OCI-LY7 (cell line): Measurements from ENCODE around the gene PTAFR. TPM values are rescaled to one million over a fixed set of nuclear protein-coding genes. Genes with fewer than 3 reads are reported as not detected.

Source experiments
- BruUV-seq: library from RNA; stranded (reverse); fragments of 400-500 nt; replicated peaks from 2 replicates; lab custom pipeline; 2021; lab: Mats Ljungman, UMichigan
- CTCF ChIA-PET: fragments of 300-600 bp; sonication (Branson Sonifier 250); formaldehyde crosslinking; loops from one replicate; lab custom pipeline; 2022; ENCODE audit warnings: antibody characterized with exemption; ENCODE audit not compliant: unreplicated experiment; lab: Charles Lee
- POLR2A ChIA-PET: fragments of 300-600 bp; sonication (Branson Sonifier 250); formaldehyde crosslinking; loops from one replicate; lab custom pipeline; 2022; ENCODE audit warnings: antibody characterized with exemption; lab: Charles Lee
- DNase-seq: peaks from one replicate; pipeline ENCODE4 v3.0.0-alpha.2; 2015; ENCODE audit warnings: low spot score
- H2AFZ ChIP-seq: fragments of 200-600 bp; sonication (generic), shearing (Covaris generic); 2 replicates; pipeline ENCODE4 v1.6.1; 2014; ENCODE audit warnings: mild to moderate bottlenecking, antibody characterized with exemption, low read length, moderate library complexity
- H3K27ac ChIP-seq: fragments of 200-600 bp; sonication (generic); 2 replicates; pipeline ENCODE4 v1.5.1; 2014; ENCODE audit warnings: mixed run types, low read depth, mild to moderate bottlenecking, moderate library complexity, low read length, inconsistent platforms; ENCODE audit not compliant: poor library complexity, severe bottlenecking
- H3K36me3 ChIP-seq: fragments of 200-600 bp; sonication (generic); 2 replicates; pipeline ENCODE4 v1.6.1; 2014; ENCODE audit warnings: mild to moderate bottlenecking, antibody characterized with exemption, low read length, moderate library complexity, mixed read lengths; ENCODE audit not compliant: insufficient read depth
- H3K4me1 ChIP-seq: fragments of 200-600 bp; sonication (generic); 2 replicates; pipeline ENCODE4 v1.5.1; 2014; ENCODE audit warnings: mild to moderate bottlenecking, low read length; ENCODE audit not compliant: insufficient read depth, poor library complexity, severe bottlenecking
- H3K4me2 ChIP-seq: fragments of 200-600 bp; sonication (generic); 2 replicates; pipeline ENCODE4 v1.6.1; 2014; ENCODE audit warnings: mild to moderate bottlenecking, low read length
- H3K4me3 ChIP-seq: fragments of 200-600 bp; sonication (generic); 2 replicates; pipeline ENCODE4 v1.5.1; 2014; ENCODE audit warnings: mild to moderate bottlenecking, low read depth, low read length; ENCODE audit not compliant: poor library complexity, severe bottlenecking
- H3K79me2 ChIP-seq: fragments of 200-600 bp; sonication (generic); 2 replicates; pipeline ENCODE4 v1.6.1; 2016; ENCODE audit warnings: low read depth, mild to moderate bottlenecking, low read length, moderate library complexity, mixed read lengths; ENCODE audit not compliant: insufficient read depth
- H3K9me2 ChIP-seq: fragments of 200-600 bp; sonication (generic); 2 replicates; pipeline ENCODE4 v1.6.1; 2016; ENCODE audit warnings: mild to moderate bottlenecking, low read length, mixed read lengths; ENCODE audit not compliant: insufficient read depth
- H3K9me3 ChIP-seq: fragments of 200-600 bp; sonication (generic); 2 replicates; pipeline ENCODE4 v1.6.1; 2014; ENCODE audit warnings: mild to moderate bottlenecking, mixed run types, low read length, mixed read lengths
- H4K20me1 ChIP-seq: fragments of 200-600 bp; sonication (generic); 2 replicates; pipeline ENCODE4 v1.6.1; 2014; ENCODE audit warnings: mild to moderate bottlenecking, antibody characterized with exemption, low read length, moderate library complexity, mixed read lengths; ENCODE audit not compliant: insufficient read depth
- EZH2phosphoT487 ChIP-seq: fragments of 200-600 bp; sonication (generic); IDR thresholded peaks from 2 replicates; pipeline ENCODE4 v1.6.1; 2018; ENCODE audit warnings: low read depth, borderline replicate concordance, mild to moderate bottlenecking, mixed run types, antibody characterized with exemption, low read length, moderate library complexity, mixed read lengths
- intact Hi-C: fragments of 100-400 bp; cut with micrococcal nuclease; formaldehyde crosslinking; loops from one replicate; pipeline ENCODE4 v1.10.0; 2022; ENCODE audit not compliant: unreplicated experiment
- total RNA-seq, 2 experiments: library from RNA; depleted of rRNA in 1 of 2; stranded (reverse); fragments of >200 nt in 1 of 2; shearing (Covaris generic) in 1 of 2; gene quantifications; 2 replicates each; pipeline ENCODE4 v1.2.3, GENCODE V29; 2014 to 2022
- TF ChIP-seq, protein P1 (sequence below): fragments of 200-600 bp; sonication (generic); conservative IDR thresholded peaks from 2 replicates; pipeline ENCODE4 v1.5.1; 2014; ENCODE audit warnings: mild to moderate bottlenecking, antibody characterized with exemption, low read length, moderate library complexity, mixed read lengths

The PTAFR gene
- total RNA-seq, 2 experiments from 2014 or later = 8.0 to 32.8 TPM

GRCh38 chr1:28180306-28181305, 4.1 kb upstream of the PTAFR start:
- Histone ChIP-seq H3K36me3 (no peaks in the 10 kb centered on the region), H3K4me2 (peak overlapping the region; percentile 51), H3K4me1 (peaks cover 60% of the 10 kb centered on the region), H2AFZ (peak overlapping the region; percentile 36; the same call in 1 of the 2 replicates), H3K27ac (no peak overlapping the region), H3K9me3 (no peaks in the 10 kb centered on the region), H3K4me3 (no peak overlapping the region), H4K20me1 (no peaks in the 10 kb centered on the region), H3K79me2 (peaks cover 15% of the 10 kb centered on the region; the same call in 1 of the 2 replicates), H3K9me2 (no peaks in the 10 kb centered on the region)
- CTCF ChIA-PET = no interaction called here
- intact Hi-C loops = no loop called here
- TF ChIP-seq, protein P1, sequence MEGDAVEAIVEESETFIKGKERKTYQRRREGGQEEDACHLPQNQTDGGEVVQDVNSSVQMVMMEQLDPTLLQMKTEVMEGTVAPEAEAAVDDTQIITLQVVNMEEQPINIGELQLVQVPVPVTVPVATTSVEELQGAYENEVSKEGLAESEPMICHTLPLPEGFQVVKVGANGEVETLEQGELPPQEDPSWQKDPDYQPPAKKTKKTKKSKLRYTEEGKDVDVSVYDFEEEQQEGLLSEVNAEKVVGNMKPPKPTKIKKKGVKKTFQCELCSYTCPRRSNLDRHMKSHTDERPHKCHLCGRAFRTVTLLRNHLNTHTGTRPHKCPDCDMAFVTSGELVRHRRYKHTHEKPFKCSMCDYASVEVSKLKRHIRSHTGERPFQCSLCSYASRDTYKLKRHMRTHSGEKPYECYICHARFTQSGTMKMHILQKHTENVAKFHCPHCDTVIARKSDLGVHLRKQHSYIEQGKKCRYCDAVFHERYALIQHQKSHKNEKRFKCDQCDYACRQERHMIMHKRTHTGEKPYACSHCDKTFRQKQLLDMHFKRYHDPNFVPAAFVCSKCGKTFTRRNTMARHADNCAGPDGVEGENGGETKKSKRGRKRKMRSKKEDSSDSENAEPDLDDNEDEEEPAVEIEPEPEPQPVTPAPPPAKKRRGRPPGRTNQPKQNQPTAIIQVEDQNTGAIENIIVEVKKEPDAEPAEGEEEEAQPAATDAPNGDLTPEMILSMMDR = no peak
- no peak for TF ChIP-seq EZH2phosphoT487
- DNase-seq = no peak
- POLR2A ChIA-PET = no interaction called here
- BruUV-seq = no TSS peak

GRCh38 chr1:28178690-28179485, 2.4 kb upstream of the PTAFR start:
- no peaks in the 10 kb centered on the region for H3K9me3 ChIP-seq
- ChIA-PET CTCF (no interaction called here), POLR2A (no interaction called here)
- BruUV-seq = no TSS peak
- peaks cover 27% of the 10 kb centered on the region for H3K79me2 ChIP-seq
- H3K27ac ChIP-seq = no peak overlapping the region
- no peaks in the 10 kb centered on the region for H3K9me2 ChIP-seq
- H3K36me3 ChIP-seq = no peaks in the 10 kb centered on the region
- DNase-seq = no peak
- intact Hi-C loops = no loop called here
- no peak overlapping the region for H3K4me3 ChIP-seq
- H4K20me1 ChIP-seq = no peaks in the 10 kb centered on the region
- peaks cover 71% of the 10 kb centered on the region for H3K4me1 ChIP-seq
- H3K4me2 ChIP-seq = no peak overlapping the region
- TF ChIP-seq, protein P1 = no peak
- no peak for TF ChIP-seq EZH2phosphoT487
- no peak overlapping the region for H2AFZ ChIP-seq
